PC-9 (cell line): ENCODE measurements around the gene MCAT. TPM values are rescaled to one million over a fixed set of nuclear protein-coding genes. Genes with fewer than 3 reads are reported as not detected.
A peak's percentile ranks its signal among the peaks of the same experiment; 100 is the strongest.

Experiments
- BruUV-seq: library from RNA; stranded (reverse); fragments of 400-500 nt; replicated peaks from 2 replicates; lab custom pipeline; 2021; lab: Mats Ljungman, UMichigan
- CTCF ChIA-PET: fragments of 300-600 bp; sonication (Branson Sonifier 250); formaldehyde crosslinking; loops from one replicate; lab custom pipeline; 2022; ENCODE audit warnings: antibody characterized with exemption; lab: Charles Lee
- POLR2A ChIA-PET: fragments of 300-600 bp; sonication (Branson Sonifier 250); formaldehyde crosslinking; loops from one replicate; lab custom pipeline; 2022; ENCODE audit warnings: antibody characterized with exemption; ENCODE audit not compliant: unreplicated experiment; lab: Charles Lee
- DNase-seq, 2 experiments: peaks; one replicate each; pipeline versions ENCODE4 v3.0.0 to v3.0.0-alpha.2; 2015 to 2022; ENCODE audit warnings: mixed read lengths in 1 of 2
- H2AFZ ChIP-seq: fragments of 200-600 bp; sonication (generic); 2 replicates; pipeline ENCODE4 v1.8.1; 2017; ENCODE audit warnings: antibody characterized with exemption
- H3F3A ChIP-seq: fragments of 200-600 bp; sonication (generic); 2 replicates; pipeline ENCODE4 v1.8.1; 2017; ENCODE audit warnings: antibody characterized with exemption, mild to moderate bottlenecking, low read depth; ENCODE audit not compliant: insufficient read depth
- H3K27ac ChIP-seq: fragments of 200-600 bp; sonication (generic); 2 replicates; pipeline ENCODE4 v1.6.1; 2016; ENCODE audit warnings: mixed run types
- H3K27me3 ChIP-seq: fragments of 200-600 bp; sonication (generic); 2 replicates; pipeline ENCODE4 v1.6.1; 2016; ENCODE audit warnings: low read depth, mixed run types; ENCODE audit not compliant: insufficient read depth
- H3K36me3 ChIP-seq: fragments of 200-600 bp; sonication (generic); 2 replicates; pipeline ENCODE4 v1.6.1; 2016; ENCODE audit warnings: low read depth, mixed run types
- H3K4me1 ChIP-seq: fragments of 200-600 bp; sonication (generic); replicated peaks from 2 replicates; pipeline ENCODE4 v1.6.1; 2016; ENCODE audit warnings: mixed run types; ENCODE audit not compliant: insufficient read depth
- H3K4me2 ChIP-seq: fragments of 200-600 bp; sonication (generic); 2 replicates; pipeline ENCODE4 v1.6.1; 2017; ENCODE audit warnings: mixed run types
- H3K4me3 ChIP-seq: fragments of 200-600 bp; sonication (generic); 2 replicates; pipeline ENCODE4 v1.6.1; 2016; ENCODE audit warnings: mixed run types
- H3K79me2 ChIP-seq: fragments of 200-600 bp; sonication (generic); 2 replicates; pipeline ENCODE4 v1.6.1; 2017; ENCODE audit warnings: low read depth, mixed run types
- H3K9me2 ChIP-seq: fragments of 200-600 bp; sonication (generic); 2 replicates; pipeline ENCODE4 v1.8.1; 2017; ENCODE audit warnings: mild to moderate bottlenecking; ENCODE audit not compliant: insufficient read depth
- H3K9me3 ChIP-seq: fragments of 200-600 bp; sonication (generic); 2 replicates; pipeline ENCODE4 v1.8.1; 2016; ENCODE audit warnings: low read depth; ENCODE audit not compliant: insufficient read depth
- H4K20me1 ChIP-seq: fragments of 200-600 bp; sonication (generic); 2 replicates; pipeline ENCODE4 v1.8.1; 2017; ENCODE audit not compliant: insufficient read depth
- EZH2 ChIP-seq: fragments of 200-600 bp; sonication (generic); IDR thresholded peaks from 2 replicates; pipeline ENCODE4 v1.8.0; 2017; ENCODE audit warnings: antibody characterized with exemption, low read depth
- intact Hi-C: fragments of 100-400 bp; cut with micrococcal nuclease; formaldehyde crosslinking; loops from one replicate; pipeline ENCODE4 v1.10.0; 2022; ENCODE audit not compliant: unreplicated experiment
- total RNA-seq: library from RNA; stranded (reverse); gene quantifications from 2 replicates; pipeline ENCODE4 v1.2.3, GENCODE V29; 2021
- TF ChIP-seq, protein P1 (sequence below): fragments of 200-600 bp; sonication (generic); conservative IDR thresholded peaks from 2 replicates; pipeline ENCODE4 v1.6.1; 2017; ENCODE audit warnings: mixed run types, antibody characterized with exemption, mild to moderate bottlenecking, moderate library complexity

The MCAT gene
- total RNA-seq, 1 experiment from 2014 or later = 31.4 TPM

DNA sequence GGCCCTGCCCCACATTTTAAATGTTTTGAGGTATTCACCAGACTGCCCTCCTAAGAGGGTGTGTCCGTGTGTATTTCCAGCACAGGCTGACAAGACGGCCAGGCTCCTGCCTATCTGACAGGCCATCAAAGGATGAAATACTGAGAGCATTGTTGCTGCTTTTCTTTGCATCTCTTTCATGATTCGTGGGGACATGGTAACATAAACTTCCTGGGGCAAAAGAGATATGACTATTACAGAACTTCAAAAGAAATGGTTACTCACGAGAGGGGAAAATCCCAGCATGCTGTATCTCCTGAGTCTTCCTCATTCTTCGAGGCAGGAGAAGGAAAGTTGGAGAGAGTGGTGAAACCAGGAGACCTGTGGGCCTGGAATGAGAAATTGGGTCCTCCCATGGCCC lies 43.0 kb downstream of the MCAT start:
- no peaks in the 10 kb centered on the region for H4K20me1 ChIP-seq
- H3K4me3 ChIP-seq = no peak overlapping the region
- intact Hi-C loops = no loop called here
- peak overlapping the region; percentile 21; the same call in 1 of the 2 replicates for H3K27ac ChIP-seq
- peaks cover 19% of the 10 kb centered on the region for H3K4me1 ChIP-seq
- H2AFZ ChIP-seq = no peak overlapping the region
- ChIA-PET CTCF (no interaction called here), POLR2A (interaction anchor here (0.7 kb wide), 1 partner anchor 244 kb away, joined by 4 read pairs; no protein-coding TSS in a partner anchor)
- 0 out of 2 replicates have a peak overlapping the region, but pooled peaks have one; percentile 4 for H3K4me2 ChIP-seq
- H3K79me2 ChIP-seq = no peaks in the 10 kb centered on the region
- H3K36me3 ChIP-seq = no peaks in the 10 kb centered on the region
- H3F3A ChIP-seq = peaks cover 21% of the 10 kb centered on the region
- no TSS peak for BruUV-seq
- H3K27me3 ChIP-seq = no peaks in the 10 kb centered on the region
- TF ChIP-seq EZH2 = no peak
- H3K9me3 ChIP-seq = peaks cover 13% of the 10 kb centered on the region
- no peaks in the 10 kb centered on the region for H3K9me2 ChIP-seq
- DNase-seq = peak; percentile 50 to 77

DNA sequence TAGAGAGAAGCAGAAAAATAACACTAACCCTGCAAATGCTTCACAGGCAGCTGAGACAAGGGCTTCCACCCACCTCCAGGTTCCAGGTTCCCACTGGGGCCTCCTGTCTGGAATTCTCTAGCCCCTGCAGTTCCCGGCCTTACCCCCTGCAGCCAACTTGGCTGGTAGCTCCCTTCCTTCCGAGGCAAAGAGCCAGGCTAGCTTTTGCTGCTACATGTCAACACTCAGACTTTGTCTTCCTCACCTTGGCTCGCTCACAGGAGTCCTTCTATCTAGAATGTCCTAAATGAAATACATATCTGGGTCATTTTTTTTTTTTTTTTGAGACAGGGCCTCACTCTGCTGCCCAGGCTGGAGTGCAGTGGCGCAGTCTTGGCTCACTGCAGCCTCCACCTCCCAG lies 44.1 kb downstream of the MCAT start:
- ChIA-PET POLR2A (interaction anchor here (0.6 kb wide), 1 partner anchor 27 kb away, joined by 15 read pairs; no protein-coding TSS in a partner anchor), CTCF (interaction anchor here (0.5 kb wide), 1 partner anchor 557 kb away, joined by 6 read pairs; no protein-coding TSS in a partner anchor)
- H3K4me1 ChIP-seq = peaks cover 28% of the 10 kb centered on the region
- no peak overlapping the region for H3K4me3 ChIP-seq
- no peak overlapping the region for H2AFZ ChIP-seq
- no peaks in the 10 kb centered on the region for H3K36me3 ChIP-seq
- BruUV-seq = no TSS peak
- H3K79me2 ChIP-seq = no peaks in the 10 kb centered on the region
- peaks cover 13% of the 10 kb centered on the region for H3K9me3 ChIP-seq
- H3K27ac ChIP-seq = no peak overlapping the region
- no peaks in the 10 kb centered on the region for H3K9me2 ChIP-seq
- DNase-seq = no peak
- H4K20me1 ChIP-seq = no peaks in the 10 kb centered on the region
- H3K4me2 ChIP-seq = no peak overlapping the region
- H3F3A ChIP-seq = peaks cover 32% of the 10 kb centered on the region
- TF ChIP-seq, protein P1, sequence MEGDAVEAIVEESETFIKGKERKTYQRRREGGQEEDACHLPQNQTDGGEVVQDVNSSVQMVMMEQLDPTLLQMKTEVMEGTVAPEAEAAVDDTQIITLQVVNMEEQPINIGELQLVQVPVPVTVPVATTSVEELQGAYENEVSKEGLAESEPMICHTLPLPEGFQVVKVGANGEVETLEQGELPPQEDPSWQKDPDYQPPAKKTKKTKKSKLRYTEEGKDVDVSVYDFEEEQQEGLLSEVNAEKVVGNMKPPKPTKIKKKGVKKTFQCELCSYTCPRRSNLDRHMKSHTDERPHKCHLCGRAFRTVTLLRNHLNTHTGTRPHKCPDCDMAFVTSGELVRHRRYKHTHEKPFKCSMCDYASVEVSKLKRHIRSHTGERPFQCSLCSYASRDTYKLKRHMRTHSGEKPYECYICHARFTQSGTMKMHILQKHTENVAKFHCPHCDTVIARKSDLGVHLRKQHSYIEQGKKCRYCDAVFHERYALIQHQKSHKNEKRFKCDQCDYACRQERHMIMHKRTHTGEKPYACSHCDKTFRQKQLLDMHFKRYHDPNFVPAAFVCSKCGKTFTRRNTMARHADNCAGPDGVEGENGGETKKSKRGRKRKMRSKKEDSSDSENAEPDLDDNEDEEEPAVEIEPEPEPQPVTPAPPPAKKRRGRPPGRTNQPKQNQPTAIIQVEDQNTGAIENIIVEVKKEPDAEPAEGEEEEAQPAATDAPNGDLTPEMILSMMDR = no peak
- TF ChIP-seq EZH2 = no peak
- intact Hi-C loops = no loop called here
- no peaks in the 10 kb centered on the region for H3K27me3 ChIP-seq

DNA sequence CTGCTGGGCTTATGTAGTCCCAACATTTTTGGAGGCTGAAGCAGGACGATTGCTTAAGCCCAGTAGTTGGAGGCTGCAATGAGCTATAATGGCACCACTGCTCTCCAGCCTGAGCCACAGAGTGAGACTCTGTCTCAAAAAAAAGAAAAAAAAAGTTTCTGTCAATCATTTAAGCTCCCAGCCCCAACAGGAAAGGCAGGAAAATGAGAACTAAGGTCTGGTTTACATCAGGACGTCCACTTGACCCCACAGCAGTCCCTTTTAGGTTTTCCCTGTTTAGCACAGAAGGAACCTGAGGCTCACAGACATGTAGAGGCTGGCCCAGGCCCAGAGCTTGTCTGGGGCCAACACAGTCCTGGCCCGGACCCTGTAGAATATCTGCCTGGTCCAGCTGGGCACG lies 44.8 kb downstream of the MCAT start:
- Histone ChIP-seq H4K20me1 (0 out of 2 replicates have a peak, but pooled peaks cover 4% of the 10 kb centered on the region), H3F3A (peaks cover 40% of the 10 kb centered on the region), H3K9me3 (peaks cover 13% of the 10 kb centered on the region), H3K36me3 (no peaks in the 10 kb centered on the region), H3K27ac (no peak overlapping the region), H3K9me2 (no peaks in the 10 kb centered on the region), H2AFZ (no peak overlapping the region), H3K79me2 (no peaks in the 10 kb centered on the region), H3K27me3 (no peaks in the 10 kb centered on the region), H3K4me1 (peaks cover 33% of the 10 kb centered on the region), H3K4me3 (no peak overlapping the region), H3K4me2 (no peak overlapping the region)
- POLR2A ChIA-PET = no interaction called here
- CTCF ChIA-PET = interaction anchor here (0.5 kb wide), 1 partner anchor 556 kb away, joined by 6 read pairs; no protein-coding TSS in a partner anchor
- intact Hi-C loops = no loop called here
- no peak for TF ChIP-seq EZH2
- TF ChIP-seq, protein P1 = no peak
- no peak for DNase-seq
- no TSS peak for BruUV-seq
